Measurements from ENCODE around the gene TNNI2. TPM values are rescaled to one million over a fixed set of nuclear protein-coding genes. Genes with fewer than 3 reads are reported as not detected.
"Not testable (repeated sequence)": the region's sequence is repeated elsewhere in the genome, so short reads cannot be mapped to it uniquely, and the experiment has no call there.

Gene TNNI2
- total and polyA plus RNA-seq, 2 experiments from 2014 or later: 0.73 to 5.5 TPM

DNA sequence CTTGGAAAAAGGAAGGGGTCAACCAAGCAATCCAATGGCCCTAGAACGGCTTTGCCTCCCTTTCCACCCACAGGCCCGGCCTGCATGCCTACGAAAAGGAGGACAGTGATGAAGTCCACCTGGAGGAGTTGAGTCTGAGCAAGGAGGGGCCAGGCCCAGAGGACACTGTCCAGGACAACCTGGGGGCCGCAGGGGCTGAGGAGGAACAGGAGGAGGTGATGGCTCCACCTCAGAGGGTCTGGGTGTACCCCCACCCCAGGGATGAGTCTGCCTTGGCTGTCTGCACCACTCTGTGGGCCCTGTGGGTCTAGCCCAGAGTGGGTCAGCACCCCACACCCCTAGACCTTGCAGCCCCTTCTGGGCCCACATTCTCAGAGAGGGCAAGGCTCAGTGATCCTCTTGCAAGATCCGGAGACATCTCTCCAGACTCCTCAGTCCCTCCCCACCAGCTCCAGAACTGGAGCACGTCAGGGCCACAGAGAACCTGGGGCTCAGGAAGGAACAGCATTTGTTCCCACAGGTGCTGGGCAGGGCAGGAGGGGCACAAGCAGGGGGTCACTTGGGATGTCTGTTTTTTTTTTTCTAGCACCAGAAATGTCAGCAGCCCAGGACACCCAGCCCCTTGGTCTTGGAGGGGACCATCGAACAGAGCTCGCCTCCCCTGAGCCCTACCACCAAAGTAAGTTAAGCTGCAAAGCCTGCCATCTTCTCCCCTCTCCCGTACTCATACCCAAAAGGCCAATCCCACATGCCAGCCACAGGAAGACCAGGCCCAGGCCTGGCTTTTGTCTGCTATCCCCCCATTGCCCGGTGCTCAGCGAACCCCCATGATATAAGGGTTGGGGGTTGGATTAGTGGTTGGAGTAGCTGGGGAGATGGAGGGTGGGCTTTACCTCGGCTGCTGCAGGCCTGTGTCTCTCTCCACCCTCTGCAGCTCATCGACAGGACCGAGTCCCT is 44.8 kb downstream of the TNNI2 start:
- H3K4me2 ChIP-seq: no peak overlapping the region
- H3K9me3 ChIP-seq (ENCODE audit: low read depth): no peaks in the 10 kb centered on the region
- peaks cover 26% of the 10 kb centered on the region for H3K4me1 ChIP-seq (ENCODE audit: insufficient read depth)
- H3K4me3 ChIP-seq: no peak overlapping the region
- no peaks in the 10 kb centered on the region for H3K27me3 ChIP-seq
- no peaks in the 10 kb centered on the region for H3K79me2 ChIP-seq
- H2AFZ ChIP-seq: no peak overlapping the region
- H3K9me2 ChIP-seq (replicated peaks; ENCODE audit: insufficient read depth): no peaks in the 10 kb centered on the region
- DNase-seq (ENCODE audit: low spot score): no peak
- H4K20me1 ChIP-seq (ENCODE audit: insufficient read depth, poor library complexity, severe bottlenecking): no peaks in the 10 kb centered on the region
- H3K36me3 ChIP-seq (replicated peaks; ENCODE audit: insufficient read depth, low read depth): no peaks in the 10 kb centered on the region
- 90% methylated on average over 14 of the region's 14 CpGs for WGBS (ENCODE audit: low lambda C conversion rate, missing lambda C conversion rate)
- TF ChIP-seq EZH2phosphoT487 (IDR thresholded peaks at IDR 0.05; ENCODE audit: low read depth, severe bottlenecking, unreplicated experiment): no peak
- TF ChIP-seq EZH2 (IDR thresholded peaks at IDR 0.05; ENCODE audit: borderline replicate concordance): no peak
- TF ChIP-seq, protein P1, sequence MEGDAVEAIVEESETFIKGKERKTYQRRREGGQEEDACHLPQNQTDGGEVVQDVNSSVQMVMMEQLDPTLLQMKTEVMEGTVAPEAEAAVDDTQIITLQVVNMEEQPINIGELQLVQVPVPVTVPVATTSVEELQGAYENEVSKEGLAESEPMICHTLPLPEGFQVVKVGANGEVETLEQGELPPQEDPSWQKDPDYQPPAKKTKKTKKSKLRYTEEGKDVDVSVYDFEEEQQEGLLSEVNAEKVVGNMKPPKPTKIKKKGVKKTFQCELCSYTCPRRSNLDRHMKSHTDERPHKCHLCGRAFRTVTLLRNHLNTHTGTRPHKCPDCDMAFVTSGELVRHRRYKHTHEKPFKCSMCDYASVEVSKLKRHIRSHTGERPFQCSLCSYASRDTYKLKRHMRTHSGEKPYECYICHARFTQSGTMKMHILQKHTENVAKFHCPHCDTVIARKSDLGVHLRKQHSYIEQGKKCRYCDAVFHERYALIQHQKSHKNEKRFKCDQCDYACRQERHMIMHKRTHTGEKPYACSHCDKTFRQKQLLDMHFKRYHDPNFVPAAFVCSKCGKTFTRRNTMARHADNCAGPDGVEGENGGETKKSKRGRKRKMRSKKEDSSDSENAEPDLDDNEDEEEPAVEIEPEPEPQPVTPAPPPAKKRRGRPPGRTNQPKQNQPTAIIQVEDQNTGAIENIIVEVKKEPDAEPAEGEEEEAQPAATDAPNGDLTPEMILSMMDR (IDR thresholded peaks at IDR 0.05; ENCODE audit: poor library complexity): no peak
- H3K27ac ChIP-seq: no peak overlapping the region

DNA sequence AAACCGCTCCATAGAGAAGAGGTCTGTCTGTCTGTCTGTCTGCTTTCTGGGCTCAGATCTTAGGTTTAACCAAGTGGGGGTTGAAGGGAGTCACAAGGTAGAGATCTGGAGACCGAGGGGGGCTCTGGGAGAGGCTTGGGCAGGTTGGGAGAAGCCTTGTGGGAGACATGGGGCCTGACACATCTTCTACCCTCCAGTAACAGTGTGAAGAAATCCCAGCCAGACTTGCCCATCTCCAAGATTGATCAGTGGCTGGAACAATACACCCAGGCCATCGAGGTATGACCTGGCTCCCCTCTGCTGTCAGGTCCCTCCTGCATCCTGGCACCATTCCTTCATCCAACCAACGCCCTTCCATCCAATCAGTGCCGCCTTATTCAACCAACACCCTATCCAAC is 45.5 kb downstream of the TNNI2 start:
- H3K4me1 ChIP-seq (ENCODE audit: insufficient read depth): peaks cover 26% of the 10 kb centered on the region
- no peaks in the 10 kb centered on the region for H3K27me3 ChIP-seq
- H3K27ac ChIP-seq: no peak overlapping the region
- H3K9me3 ChIP-seq (ENCODE audit: low read depth): no peaks in the 10 kb centered on the region
- H4K20me1 ChIP-seq (ENCODE audit: insufficient read depth, poor library complexity, severe bottlenecking): no peaks in the 10 kb centered on the region
- no peaks in the 10 kb centered on the region for H3K79me2 ChIP-seq
- no peak for DNase-seq (ENCODE audit: low spot score)
- TF ChIP-seq, protein P1 (IDR thresholded peaks at IDR 0.05; ENCODE audit: poor library complexity): no peak
- TF ChIP-seq EZH2 (IDR thresholded peaks at IDR 0.05; ENCODE audit: borderline replicate concordance) (no peak), EZH2phosphoT487 (IDR thresholded peaks at IDR 0.05; ENCODE audit: low read depth, severe bottlenecking, unreplicated experiment) (no peak)
- 91% methylated on average over 5 of the region's 5 CpGs for WGBS (ENCODE audit: low lambda C conversion rate, missing lambda C conversion rate)
- H3K4me3 ChIP-seq: no peak overlapping the region
- H3K9me2 ChIP-seq (replicated peaks; ENCODE audit: insufficient read depth): no peaks in the 10 kb centered on the region
- no peaks in the 10 kb centered on the region for H3K36me3 ChIP-seq (replicated peaks; ENCODE audit: insufficient read depth, low read depth)
- no peak overlapping the region for H2AFZ ChIP-seq
- H3K4me2 ChIP-seq: no peak overlapping the region

DNA sequence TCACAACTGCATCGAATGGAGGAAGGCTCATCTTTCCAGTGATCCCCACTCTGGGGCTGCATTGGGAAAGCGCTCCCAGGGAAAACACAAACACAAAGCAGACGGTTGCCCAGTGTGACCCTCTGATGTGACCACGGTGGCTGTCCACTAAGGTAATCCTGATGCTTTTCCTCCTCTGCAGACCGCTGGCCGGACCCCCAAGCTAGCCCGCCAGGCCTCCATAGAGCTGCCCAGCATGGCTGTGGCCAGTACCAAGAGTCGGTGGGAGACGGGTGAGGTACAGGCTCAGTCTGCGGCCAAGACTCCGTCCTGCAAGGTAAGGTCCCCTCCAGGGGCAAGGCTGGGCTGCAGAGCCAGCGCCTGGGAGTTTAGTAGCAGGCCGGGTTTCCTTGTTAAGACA is 47.8 kb downstream of the TNNI2 start:
- H3K27me3 ChIP-seq; H3K27ac ChIP-seq; H3K9me2 ChIP-seq (replicated peaks; ENCODE audit: insufficient read depth); H4K20me1 ChIP-seq (ENCODE audit: insufficient read depth, poor library complexity, severe bottlenecking); H2AFZ ChIP-seq; H3K4me3 ChIP-seq; H3K79me2 ChIP-seq; H3K9me3 ChIP-seq (ENCODE audit: low read depth); H3K36me3 ChIP-seq (replicated peaks; ENCODE audit: insufficient read depth, low read depth); H3K4me2 ChIP-seq; DNase-seq (ENCODE audit: low spot score): not testable (repeated sequence)
- peaks cover 13% of the 10 kb centered on the region for H3K4me1 ChIP-seq (ENCODE audit: insufficient read depth)
- WGBS (ENCODE audit: low lambda C conversion rate, missing lambda C conversion rate): 88% methylated on average over 13 of the region's 13 CpGs

Measured in hepatocyte (in vitro differentiated cells).